Coronary artery (tissue), 2 donors: ENCODE data around the gene CDH5.

Source experiments
- DNase-seq: peaks from one replicate; pipeline ENCODE4 v3.0.0-alpha.2; 2017; ENCODE audit warnings: low spot score
- H3K27ac ChIP-seq, 2 donors: fragments of 200-600 bp; sonication (generic); one replicate each; pipeline ENCODE4 v1.5.1; 2016 to 2019
- H3K4me3 ChIP-seq: fragments of 200-600 bp; sonication (generic); 2 replicates; pipeline ENCODE4 v1.5.1; 2016; ENCODE audit warnings: mild to moderate bottlenecking, moderate library complexity
- TF ChIP-seq, protein P1 (sequence below): fragments of 200-600 bp; sonication (generic); IDR thresholded peaks from one replicate; pipeline ENCODE4 v1.5.1; 2019; ENCODE audit warnings: antibody characterized with exemption

CDH5 gene, protein sequence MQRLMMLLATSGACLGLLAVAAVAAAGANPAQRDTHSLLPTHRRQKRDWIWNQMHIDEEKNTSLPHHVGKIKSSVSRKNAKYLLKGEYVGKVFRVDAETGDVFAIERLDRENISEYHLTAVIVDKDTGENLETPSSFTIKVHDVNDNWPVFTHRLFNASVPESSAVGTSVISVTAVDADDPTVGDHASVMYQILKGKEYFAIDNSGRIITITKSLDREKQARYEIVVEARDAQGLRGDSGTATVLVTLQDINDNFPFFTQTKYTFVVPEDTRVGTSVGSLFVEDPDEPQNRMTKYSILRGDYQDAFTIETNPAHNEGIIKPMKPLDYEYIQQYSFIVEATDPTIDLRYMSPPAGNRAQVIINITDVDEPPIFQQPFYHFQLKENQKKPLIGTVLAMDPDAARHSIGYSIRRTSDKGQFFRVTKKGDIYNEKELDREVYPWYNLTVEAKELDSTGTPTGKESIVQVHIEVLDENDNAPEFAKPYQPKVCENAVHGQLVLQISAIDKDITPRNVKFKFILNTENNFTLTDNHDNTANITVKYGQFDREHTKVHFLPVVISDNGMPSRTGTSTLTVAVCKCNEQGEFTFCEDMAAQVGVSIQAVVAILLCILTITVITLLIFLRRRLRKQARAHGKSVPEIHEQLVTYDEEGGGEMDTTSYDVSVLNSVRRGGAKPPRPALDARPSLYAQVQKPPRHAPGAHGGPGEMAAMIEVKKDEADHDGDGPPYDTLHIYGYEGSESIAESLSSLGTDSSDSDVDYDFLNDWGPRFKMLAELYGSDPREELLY

DNA sequence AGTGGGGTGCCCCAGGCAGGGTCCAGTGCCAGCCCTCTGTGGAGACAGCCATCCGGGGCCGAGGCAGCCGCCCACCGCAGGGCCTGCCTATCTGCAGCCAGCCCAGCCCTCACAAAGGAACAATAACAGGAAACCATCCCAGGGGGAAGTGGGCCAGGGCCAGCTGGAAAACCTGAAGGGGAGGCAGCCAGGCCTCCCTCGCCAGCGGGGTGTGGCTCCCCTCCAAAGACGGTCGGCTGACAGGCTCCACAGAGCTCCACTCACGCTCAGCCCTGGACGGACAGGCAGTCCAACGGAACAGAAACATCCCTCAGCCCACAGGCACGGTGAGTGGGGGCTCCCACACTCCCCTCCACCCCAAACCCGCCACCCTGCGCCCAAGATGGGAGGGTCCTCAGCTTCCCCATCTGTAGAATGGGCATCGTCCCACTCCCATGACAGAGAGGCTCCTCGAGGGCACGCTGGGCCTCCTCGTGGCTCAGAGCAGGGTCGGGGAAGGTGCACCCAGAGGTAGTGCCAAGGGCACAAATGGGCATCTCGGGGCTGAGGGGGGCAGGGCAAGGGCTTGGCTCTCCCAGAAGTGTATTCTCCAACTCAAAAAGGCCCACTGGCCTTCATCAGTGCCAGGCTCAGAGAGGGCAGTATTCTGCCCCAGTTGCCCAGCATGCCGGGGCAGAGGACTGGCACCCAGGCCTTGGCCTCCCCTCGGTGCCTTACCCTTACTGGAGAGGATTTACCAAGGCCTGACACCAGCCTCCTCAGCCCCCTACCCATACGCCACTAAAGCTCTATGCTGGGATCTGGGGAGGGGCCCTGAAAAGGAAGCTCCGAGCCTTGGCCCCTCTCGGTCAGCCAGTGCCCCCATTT lies at the start of gene CDH5:
Gene CDH5 (plus strand): TSS at position 259 of the 867 bp plus-strand sequence. CDS start 12,647 bp downstream, outside the sequence.
- Histone ChIP-seq H3K4me3 (peak within 1 kb of the TSS; percentile 62), H3K27ac (peak within 1 kb of the TSS; percentile 0 to 79)
- TF ChIP-seq, protein P1, sequence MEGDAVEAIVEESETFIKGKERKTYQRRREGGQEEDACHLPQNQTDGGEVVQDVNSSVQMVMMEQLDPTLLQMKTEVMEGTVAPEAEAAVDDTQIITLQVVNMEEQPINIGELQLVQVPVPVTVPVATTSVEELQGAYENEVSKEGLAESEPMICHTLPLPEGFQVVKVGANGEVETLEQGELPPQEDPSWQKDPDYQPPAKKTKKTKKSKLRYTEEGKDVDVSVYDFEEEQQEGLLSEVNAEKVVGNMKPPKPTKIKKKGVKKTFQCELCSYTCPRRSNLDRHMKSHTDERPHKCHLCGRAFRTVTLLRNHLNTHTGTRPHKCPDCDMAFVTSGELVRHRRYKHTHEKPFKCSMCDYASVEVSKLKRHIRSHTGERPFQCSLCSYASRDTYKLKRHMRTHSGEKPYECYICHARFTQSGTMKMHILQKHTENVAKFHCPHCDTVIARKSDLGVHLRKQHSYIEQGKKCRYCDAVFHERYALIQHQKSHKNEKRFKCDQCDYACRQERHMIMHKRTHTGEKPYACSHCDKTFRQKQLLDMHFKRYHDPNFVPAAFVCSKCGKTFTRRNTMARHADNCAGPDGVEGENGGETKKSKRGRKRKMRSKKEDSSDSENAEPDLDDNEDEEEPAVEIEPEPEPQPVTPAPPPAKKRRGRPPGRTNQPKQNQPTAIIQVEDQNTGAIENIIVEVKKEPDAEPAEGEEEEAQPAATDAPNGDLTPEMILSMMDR, result no peak
- DNase-seq, result no peak

DNA sequence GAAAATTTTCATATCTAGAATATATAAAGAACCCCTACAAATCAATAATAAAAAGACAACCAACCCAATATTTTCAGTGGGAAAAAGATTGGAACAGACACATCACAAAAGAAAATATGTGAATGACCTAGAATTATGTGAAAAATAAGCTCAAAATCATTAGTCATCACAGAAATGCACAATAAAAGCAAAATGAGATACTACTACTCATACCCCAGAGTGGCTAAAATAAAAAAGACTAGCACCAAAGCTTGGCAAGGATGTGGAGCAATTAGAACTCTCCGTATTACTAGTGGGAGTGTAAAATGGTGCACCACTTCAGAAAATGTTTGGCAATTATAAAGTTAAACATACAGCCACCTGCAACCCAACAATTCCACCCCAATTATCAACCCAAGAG lies 48.0 kb upstream of the CDH5 start:
- H3K27ac ChIP-seq, result no peak overlapping the region
- DNase-seq, result no peak
- TF ChIP-seq, protein P1, result no peak
- H3K4me3 ChIP-seq, result no peak overlapping the region

DNA sequence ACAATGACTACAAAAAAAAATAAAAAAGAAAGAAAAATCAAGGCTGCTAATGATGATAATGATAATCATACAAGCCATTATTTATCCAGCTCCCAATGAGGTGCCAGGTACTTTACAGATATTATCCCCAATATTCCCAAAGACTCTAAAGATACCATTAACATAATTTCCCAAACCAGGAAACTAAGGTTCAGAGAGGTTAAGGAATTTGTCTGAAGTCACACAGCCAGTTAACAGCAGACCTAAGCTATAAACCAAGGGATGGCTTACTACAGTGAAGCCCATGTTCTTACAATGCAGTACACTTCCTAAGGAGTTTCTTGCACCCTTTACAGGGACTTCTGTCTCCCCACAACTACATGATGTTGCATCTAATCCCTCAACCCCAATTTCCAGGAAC lies 45.7 kb upstream of the CDH5 start:
- Histone ChIP-seq H3K27ac (no peak overlapping the region), H3K4me3 (no peak overlapping the region)
- TF ChIP-seq, protein P1, result no peak
- DNase-seq, result no peak

DNA sequence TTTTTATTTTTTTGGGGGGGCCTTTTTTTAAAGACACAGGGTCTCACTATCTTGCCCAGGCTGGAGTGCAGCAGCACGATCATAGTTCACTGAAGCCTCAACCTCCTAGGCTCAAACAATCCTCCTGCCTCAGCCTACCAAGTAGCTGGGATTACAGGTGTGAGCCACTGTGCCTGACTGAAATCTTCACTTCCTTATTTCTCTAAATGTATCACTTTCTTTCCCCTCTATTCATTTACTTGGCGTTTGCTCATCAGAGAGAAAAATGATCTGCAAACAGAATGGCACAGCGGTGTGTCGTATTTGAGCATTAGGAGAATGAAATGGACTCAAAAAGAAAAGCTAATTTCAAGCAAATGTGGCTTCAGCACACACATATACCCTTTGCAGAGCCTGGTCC lies 44.3 kb upstream of the CDH5 start:
- H3K4me3 ChIP-seq, result no peak overlapping the region
- H3K27ac ChIP-seq, result no peak overlapping the region
- no peak for DNase-seq
- TF ChIP-seq, protein P1, result no peak

DNA sequence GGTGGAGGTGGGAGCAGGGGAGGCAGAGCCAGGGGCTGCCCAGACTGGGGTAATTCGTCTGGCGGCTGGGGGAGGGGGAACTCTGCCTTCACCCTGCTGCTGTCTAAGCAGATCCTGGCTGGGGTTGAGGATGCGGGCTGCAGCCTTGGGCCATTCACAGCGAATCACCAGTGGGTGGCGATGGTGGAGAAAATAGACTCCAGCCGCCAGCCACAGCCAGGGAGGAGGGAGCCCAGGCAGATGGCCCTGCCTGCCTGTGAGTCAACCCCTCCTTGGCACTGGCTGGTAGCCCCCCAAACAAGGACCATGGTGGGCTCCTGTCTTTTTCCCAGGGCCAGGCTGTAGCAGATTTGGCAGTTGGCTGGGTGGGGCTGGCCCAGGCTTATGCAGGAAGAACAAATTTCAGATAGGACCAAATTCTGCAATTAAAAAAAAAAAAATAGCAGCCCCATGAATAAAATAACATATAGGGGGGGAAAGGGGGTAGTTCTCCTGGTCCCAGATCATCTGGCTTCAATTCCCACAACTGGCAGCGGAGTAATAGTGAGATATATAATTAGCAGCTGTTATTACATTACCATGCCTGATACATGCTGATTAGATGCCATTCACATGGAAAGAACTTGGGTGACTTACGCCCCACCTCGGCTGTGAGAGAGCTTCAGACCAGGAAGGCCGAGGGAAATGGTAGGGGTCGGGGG lies 41.5 kb upstream of the CDH5 start:
- no peak overlapping the region for H3K4me3 ChIP-seq
- H3K27ac ChIP-seq, result no peak overlapping the region
- TF ChIP-seq, protein P1, result no peak
- no peak for DNase-seq

GRCh38 chr16:66325717-66326376 lies 40.6 kb upstream of the CDH5 start:
- TF ChIP-seq, protein P1, result no peak
- H3K4me3 ChIP-seq, result no peak overlapping the region
- no peak for DNase-seq
- H3K27ac ChIP-seq, result no peak overlapping the region
